GM12892 (cell line): ENCODE data around the gene FHIP1A.

Source experiments
- POLR2AphosphoS5 ChIP-seq: IDR thresholded peaks from 2 replicates; pipeline ENCODE4 v1.6.1; 2011; ENCODE audit warnings: low read depth, low read length, control low read depth
- TAF1 ChIP-seq: IDR thresholded peaks from 2 replicates; pipeline ENCODE4 v1.6.1; 2011; ENCODE audit warnings: low read depth, mild to moderate bottlenecking, control low read depth, low read length, borderline replicate concordance

- TF ChIP-seq POLR2AphosphoS5 (no peak), TAF1 (no peak)
Observed at GRCh38 chr4:151436093-151436518, 27.1 kb downstream of the FHIP1A start.
